MG63 (cell line): ENCODE results near the gene LIPC. TPM values are rescaled to one million over a fixed set of nuclear protein-coding genes. Genes with fewer than 3 reads are reported as not detected.

Source experiments
- DNase-seq: peaks from one replicate; pipeline ENCODE4 v3.0.0-alpha.2; 2020
- H3K27me3 ChIP-seq: fragments of 250-450 bp; sonication (Bioruptor Pico); 2 replicates; pipeline ENCODE4 v1.5.1; 2020; ENCODE audit warnings: mild to moderate bottlenecking, moderate library complexity
- H3K36me3 ChIP-seq: fragments of 250-450 bp; sonication (Bioruptor Pico); 2 replicates; pipeline ENCODE4 v1.5.1; 2020; ENCODE audit warnings: mild to moderate bottlenecking, moderate library complexity
- H3K4me3 ChIP-seq: fragments of 250-450 bp; sonication (Bioruptor Pico); 2 replicates; pipeline ENCODE4 v1.5.1; 2020; ENCODE audit warnings: mild to moderate bottlenecking, moderate library complexity
- H3K9me3 ChIP-seq: fragments of 250-450 bp; sonication (Bioruptor Pico); 2 replicates; pipeline ENCODE4 v1.5.1; 2020; ENCODE audit warnings: mild to moderate bottlenecking, moderate library complexity
- total RNA-seq: library from RNA; depleted of rRNA; stranded (reverse); fragments of >200 nt; shearing (Covaris generic); gene quantifications from 2 replicates; pipeline ENCODE4 v1.2.3, GENCODE V29; 2014; ENCODE audit warnings: low replicate concordance

Gene LIPC
- total RNA-seq, 1 experiment from 2014 or later, result 0.16 TPM

- Histone ChIP-seq H3K36me3 (no peaks in the 10 kb centered on the region), H3K4me3 (no peak overlapping the region), H3K9me3 (no peaks in the 10 kb centered on the region), H3K27me3 (no peaks in the 10 kb centered on the region)
- DNase-seq, result no peak
Measured at GRCh38 chr15:58541410-58542087, 109.8 kb downstream of the LIPC start.

- DNase-seq, result no peak
- H3K27me3 ChIP-seq, result no peaks in the 10 kb centered on the region
- H3K36me3 ChIP-seq, result no peaks in the 10 kb centered on the region
- H3K9me3 ChIP-seq, result no peaks in the 10 kb centered on the region
- no peak overlapping the region for H3K4me3 ChIP-seq
Measured at GRCh38 chr15:58543664-58544335, 112.0 kb downstream of the LIPC start.

- DNase-seq, result no peak
- H3K9me3 ChIP-seq, result no peaks in the 10 kb centered on the region
- H3K27me3 ChIP-seq, result no peaks in the 10 kb centered on the region
- H3K4me3 ChIP-seq, result no peak overlapping the region
- no peaks in the 10 kb centered on the region for H3K36me3 ChIP-seq
Measured at GRCh38 chr15:58544756-58545155, 113.0 kb downstream of the LIPC start.

GRCh38 chr15:58545307-58546065, 113.7 kb downstream of the LIPC start:
- H3K9me3 ChIP-seq, result no peaks in the 10 kb centered on the region
- H3K27me3 ChIP-seq, result no peaks in the 10 kb centered on the region
- H3K4me3 ChIP-seq, result no peak overlapping the region
- DNase-seq, result no peak
- no peaks in the 10 kb centered on the region for H3K36me3 ChIP-seq

- no peak overlapping the region for H3K4me3 ChIP-seq
- no peaks in the 10 kb centered on the region for H3K9me3 ChIP-seq
- no peak for DNase-seq
- no peaks in the 10 kb centered on the region for H3K36me3 ChIP-seq
- no peaks in the 10 kb centered on the region for H3K27me3 ChIP-seq
Measured at GRCh38 chr15:58546066-58546591, 114.3 kb downstream of the LIPC start.

GRCh38 chr15:58546635-58547627, 115.1 kb downstream of the LIPC start:
- Histone ChIP-seq H3K4me3 (no peak overlapping the region), H3K27me3 (no peaks in the 10 kb centered on the region), H3K36me3 (no peaks in the 10 kb centered on the region), H3K9me3 (no peaks in the 10 kb centered on the region)
- peak; percentile 85 for DNase-seq

- no peaks in the 10 kb centered on the region for H3K27me3 ChIP-seq
- no peaks in the 10 kb centered on the region for H3K9me3 ChIP-seq
- no peak overlapping the region for H3K4me3 ChIP-seq
- DNase-seq, result no peak
- H3K36me3 ChIP-seq, result no peaks in the 10 kb centered on the region
Measured at GRCh38 chr15:58547628-58548307, 116.0 kb downstream of the LIPC start.

GRCh38 chr15:58548308-58549012, 116.7 kb downstream of the LIPC start:
- no peaks in the 10 kb centered on the region for H3K36me3 ChIP-seq
- no peak for DNase-seq
- H3K9me3 ChIP-seq, result no peaks in the 10 kb centered on the region
- no peaks in the 10 kb centered on the region for H3K27me3 ChIP-seq
- no peak overlapping the region for H3K4me3 ChIP-seq

GRCh38 chr15:58549013-58549784, 117.4 kb downstream of the LIPC start:
- no peaks in the 10 kb centered on the region for H3K36me3 ChIP-seq
- H3K9me3 ChIP-seq, result no peaks in the 10 kb centered on the region
- H3K4me3 ChIP-seq, result no peak overlapping the region
- no peak for DNase-seq
- H3K27me3 ChIP-seq, result no peaks in the 10 kb centered on the region

- no peaks in the 10 kb centered on the region for H3K27me3 ChIP-seq
- H3K4me3 ChIP-seq, result no peak overlapping the region
- DNase-seq, result no peak
- H3K9me3 ChIP-seq, result no peaks in the 10 kb centered on the region
- H3K36me3 ChIP-seq, result no peaks in the 10 kb centered on the region
Measured at GRCh38 chr15:58549785-58550074, 117.9 kb downstream of the LIPC start.

- H3K9me3 ChIP-seq, result no peaks in the 10 kb centered on the region
- no peak overlapping the region for H3K4me3 ChIP-seq
- H3K27me3 ChIP-seq, result no peaks in the 10 kb centered on the region
- H3K36me3 ChIP-seq, result no peaks in the 10 kb centered on the region
- no peak for DNase-seq
Measured at GRCh38 chr15:58551084-58551763, 119.4 kb downstream of the LIPC start.

- H3K36me3 ChIP-seq, result no peaks in the 10 kb centered on the region
- peak; percentile 62 for DNase-seq
- peak overlapping the region; percentile 7; the same call in 1 of the 2 replicates for H3K4me3 ChIP-seq
- no peaks in the 10 kb centered on the region for H3K9me3 ChIP-seq
- no peaks in the 10 kb centered on the region for H3K27me3 ChIP-seq
Measured at GRCh38 chr15:58551764-58552504, 120.1 kb downstream of the LIPC start.

GRCh38 chr15:58552505-58553364, 120.9 kb downstream of the LIPC start:
- no peaks in the 10 kb centered on the region for H3K27me3 ChIP-seq
- H3K9me3 ChIP-seq, result no peaks in the 10 kb centered on the region
- H3K4me3 ChIP-seq, result no peak overlapping the region
- H3K36me3 ChIP-seq, result no peaks in the 10 kb centered on the region
- DNase-seq, result peak; percentile 77
